ENCODE data around the gene GLG1.
"Not testable (repeated sequence)": the region's sequence is repeated elsewhere in the genome, so short reads cannot be mapped to it uniquely, and the experiment has no call there.

GLG1 gene

GRCh38 chr16:74398212-74398895 lies 208.6 kb downstream of the GLG1 start:
- not testable (repeated sequence) for DNase-seq

Data from NCI-H2107 (cell line).